ENCODE results near the gene NLRP9.
"Not testable (repeated sequence)": the region's sequence is repeated elsewhere in the genome, so short reads cannot be mapped to it uniquely, and the experiment has no call there.

Gene NLRP9

DNA sequence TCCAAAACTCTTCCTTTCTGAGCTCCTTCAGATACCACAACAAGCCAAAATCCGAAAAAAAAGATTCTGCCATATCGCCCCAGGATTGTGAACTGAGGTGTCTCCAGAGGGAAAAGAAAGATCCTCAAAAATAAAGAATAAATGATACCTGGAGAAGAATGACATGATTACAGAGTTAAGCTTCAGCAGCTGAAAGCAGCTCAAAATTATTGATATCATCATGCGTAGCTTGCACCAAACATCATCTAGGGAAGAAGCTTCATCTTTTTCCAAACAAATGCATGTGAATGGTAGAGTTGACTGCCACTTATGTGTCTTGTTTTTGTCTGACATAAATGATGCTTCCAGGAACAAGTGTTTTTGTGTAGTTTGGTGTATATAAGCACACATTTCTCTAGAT is at the start of gene NLRP9:
TSS of gene NLRP9 (minus strand) at position 101 of the 400 bp plus-strand sequence. CDS start at position 73, 28 bp downstream.
- no peak within 1 kb of the TSS for H3K4me2 ChIP-seq
- H3K27me3 ChIP-seq: no peaks in the 10 kb centered on the region
- TF ChIP-seq Cebpa-rat (IDR thresholded peaks at IDR 0.05): no peak
- H3K27ac ChIP-seq: no peak within 1 kb of the TSS
- H3K4me3 ChIP-seq: no peak within 1 kb of the TSS
- H4K20me1 ChIP-seq: no peaks in the 10 kb centered on the region
- H3K9me3 ChIP-seq: no peaks in the 10 kb centered on the region
- H3K9ac ChIP-seq: no peak within 1 kb of the TSS
- H3K4me1 ChIP-seq: no peaks in the 10 kb centered on the region
- no peaks in the 10 kb centered on the region for H3K36me3 ChIP-seq

DNA sequence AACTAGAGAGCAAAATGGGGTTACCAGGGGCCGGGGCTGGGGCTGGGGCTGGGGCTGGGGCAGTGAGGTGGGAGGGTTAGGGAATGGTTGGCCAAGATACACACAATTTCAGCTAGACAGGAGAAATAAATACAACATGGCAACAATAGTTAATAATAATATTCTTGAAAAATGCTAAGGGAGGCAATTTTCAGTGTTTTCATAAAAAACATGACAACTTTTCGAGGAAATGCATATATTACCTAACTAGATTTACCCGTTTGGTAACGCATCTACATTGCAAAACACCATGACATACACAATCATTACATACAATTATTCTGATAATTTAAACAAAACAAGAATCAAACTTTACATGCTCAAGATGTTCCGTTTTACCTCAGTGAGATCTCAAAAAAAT is 42.9 kb upstream of the NLRP9 start:
- no peaks in the 10 kb centered on the region for H3K36me3 ChIP-seq
- H3K4me2 ChIP-seq: no peak overlapping the region
- no peaks in the 10 kb centered on the region for H3K4me1 ChIP-seq
- no peak for TF ChIP-seq Cebpa-rat (IDR thresholded peaks at IDR 0.05)
- H4K20me1 ChIP-seq: no peaks in the 10 kb centered on the region
- no peaks in the 10 kb centered on the region for H3K27me3 ChIP-seq
- no peak overlapping the region for H3K4me3 ChIP-seq
- no peak overlapping the region for H3K9ac ChIP-seq
- no peak overlapping the region for H3K27ac ChIP-seq
- no peaks in the 10 kb centered on the region for H3K9me3 ChIP-seq

DNA sequence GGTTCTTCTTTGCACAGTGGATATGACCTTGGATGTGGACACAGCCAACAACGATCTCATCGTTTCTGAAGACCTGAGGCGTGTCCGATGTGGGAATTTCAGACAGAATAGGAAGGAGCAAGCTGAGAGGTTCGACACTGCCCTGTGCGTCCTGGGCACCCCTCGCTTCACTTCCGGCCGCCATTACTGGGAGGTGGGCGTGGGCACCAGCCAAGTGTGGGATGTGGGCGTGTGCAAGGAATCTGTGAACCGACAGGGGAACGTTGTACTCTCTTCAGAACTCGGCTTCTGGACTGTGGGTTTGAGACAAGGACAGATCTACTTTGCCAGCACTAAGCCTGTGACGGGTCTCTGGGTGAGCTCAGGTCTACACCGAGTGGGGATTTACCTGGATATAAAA is 40.1 kb upstream of the NLRP9 start:
- TF ChIP-seq Cebpa-rat (IDR thresholded peaks at IDR 0.05): no peak
- Histone ChIP-seq H3K4me3 (no peak overlapping the region), H3K4me1 (no peaks in the 10 kb centered on the region), H3K9me3 (no peaks in the 10 kb centered on the region), H3K9ac (no peak overlapping the region), H3K27ac (no peak overlapping the region), H4K20me1 (no peaks in the 10 kb centered on the region), H3K27me3 (no peaks in the 10 kb centered on the region), H3K4me2 (no peak overlapping the region), H3K36me3 (no peaks in the 10 kb centered on the region)

DNA sequence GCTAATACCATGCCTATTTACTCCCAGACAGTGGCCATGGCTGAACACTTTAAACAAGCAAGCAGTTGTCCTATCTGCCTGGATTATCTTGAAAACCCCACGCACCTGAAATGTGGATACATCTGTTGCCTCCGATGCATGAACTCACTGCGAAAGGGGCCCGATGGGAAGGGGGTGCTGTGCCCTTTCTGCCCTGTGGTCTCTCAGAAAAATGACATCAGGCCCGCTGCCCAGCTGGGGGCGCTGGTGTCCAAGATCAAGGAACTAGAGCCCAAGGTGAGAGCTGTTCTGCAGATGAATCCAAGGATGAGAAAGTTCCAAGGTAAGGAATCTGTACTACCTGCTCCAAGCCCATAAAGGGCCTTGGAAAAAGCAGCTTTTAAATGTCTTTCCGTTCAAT is 39.3 kb upstream of the NLRP9 start:
- Histone ChIP-seq H3K27me3 (no peaks in the 10 kb centered on the region), H3K9ac (no peak overlapping the region), H3K36me3 (no peaks in the 10 kb centered on the region), H3K4me3 (no peak overlapping the region), H3K4me2 (no peak overlapping the region), H3K4me1 (no peaks in the 10 kb centered on the region), H4K20me1 (no peaks in the 10 kb centered on the region), H3K9me3 (no peaks in the 10 kb centered on the region), H3K27ac (no peak overlapping the region)
- no peak for TF ChIP-seq Cebpa-rat (IDR thresholded peaks at IDR 0.05)

DNA sequence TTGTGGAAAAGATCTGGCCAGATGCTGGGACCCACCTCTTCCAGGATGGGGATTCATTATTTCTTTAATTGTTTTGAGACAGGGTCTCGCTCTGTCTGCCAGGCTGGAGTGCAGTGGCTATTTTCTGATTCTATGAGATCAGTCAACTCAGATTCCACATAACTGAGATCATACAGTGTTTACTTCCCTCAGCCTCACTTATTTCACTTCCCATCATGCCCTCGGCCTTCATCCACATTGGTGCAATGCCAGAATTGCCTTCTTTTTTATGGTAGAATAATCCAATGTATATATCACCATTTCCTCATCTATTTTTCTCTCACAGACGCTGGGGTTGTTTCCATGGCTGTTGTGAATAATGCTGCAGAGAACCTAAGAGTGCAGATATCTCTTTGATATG is 31.4 kb upstream of the NLRP9 start:
- not testable (repeated sequence) for H3K36me3 ChIP-seq, H4K20me1 ChIP-seq, H3K27ac ChIP-seq, H3K4me1 ChIP-seq, H3K4me3 ChIP-seq, H3K9me3 ChIP-seq, H3K9ac ChIP-seq, H3K27me3 ChIP-seq, H3K4me2 ChIP-seq

DNA sequence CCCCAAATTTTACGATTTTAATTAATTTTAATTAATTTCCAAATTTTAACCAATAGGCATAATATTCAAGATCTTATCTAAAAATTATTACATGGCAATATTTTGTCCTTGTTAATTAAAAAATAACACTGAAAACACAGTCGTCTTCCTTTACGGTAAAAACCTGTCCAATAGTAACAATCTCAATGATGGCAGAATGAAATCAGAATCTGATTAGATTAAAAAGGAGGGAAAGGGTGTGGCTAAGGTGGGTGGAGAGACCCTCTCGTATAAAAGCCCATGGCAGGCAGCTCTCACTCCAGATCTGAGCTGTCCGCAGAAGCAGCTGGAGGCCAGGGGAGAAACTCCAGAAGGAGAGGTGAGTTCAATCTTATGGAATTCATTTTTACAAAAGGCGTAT is 30.6 kb upstream of the NLRP9 start, which contains the start of gene RFPL4AL1:
TSS of gene RFPL4AL1 (plus strand) at position 301 of the 400 bp plus-strand sequence. CDS start 2,687 bp downstream, outside the sequence.
- H3K36me3 ChIP-seq, H3K4me2 ChIP-seq, H3K4me3 ChIP-seq, H3K27me3 ChIP-seq, H3K27ac ChIP-seq, H3K9ac ChIP-seq, H3K9me3 ChIP-seq, H3K4me1 ChIP-seq, H4K20me1 ChIP-seq: not testable (repeated sequence)

DNA sequence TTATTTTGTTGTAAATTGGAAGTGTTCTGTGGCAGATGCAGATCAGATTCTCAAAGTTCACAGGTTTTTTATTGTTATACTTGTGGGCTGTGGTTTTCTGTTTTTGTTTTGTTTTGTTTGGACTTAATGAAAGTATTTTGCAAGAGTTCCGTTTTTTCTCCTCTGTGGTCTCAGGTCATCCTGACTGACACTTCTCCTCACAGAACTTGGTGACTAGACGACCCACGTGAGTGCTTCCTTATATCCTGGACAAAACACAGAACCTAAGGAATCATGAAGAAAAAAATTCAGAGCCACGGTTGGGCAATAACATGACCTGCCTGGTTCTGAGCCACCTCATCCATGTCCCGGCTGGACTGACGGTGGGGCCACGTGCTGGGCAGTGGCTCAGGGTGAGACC is 28.3 kb upstream of the NLRP9 start:
- Histone ChIP-seq H3K4me3 (no peak overlapping the region), H3K4me2 (no peak overlapping the region), H4K20me1 (no peaks in the 10 kb centered on the region), H3K9me3 (no peaks in the 10 kb centered on the region), H3K9ac (no peak overlapping the region), H3K27ac (no peak overlapping the region), H3K27me3 (no peaks in the 10 kb centered on the region), H3K36me3 (no peaks in the 10 kb centered on the region), H3K4me1 (no peaks in the 10 kb centered on the region)
- TF ChIP-seq Cebpa-rat (IDR thresholded peaks at IDR 0.05): no peak

DNA sequence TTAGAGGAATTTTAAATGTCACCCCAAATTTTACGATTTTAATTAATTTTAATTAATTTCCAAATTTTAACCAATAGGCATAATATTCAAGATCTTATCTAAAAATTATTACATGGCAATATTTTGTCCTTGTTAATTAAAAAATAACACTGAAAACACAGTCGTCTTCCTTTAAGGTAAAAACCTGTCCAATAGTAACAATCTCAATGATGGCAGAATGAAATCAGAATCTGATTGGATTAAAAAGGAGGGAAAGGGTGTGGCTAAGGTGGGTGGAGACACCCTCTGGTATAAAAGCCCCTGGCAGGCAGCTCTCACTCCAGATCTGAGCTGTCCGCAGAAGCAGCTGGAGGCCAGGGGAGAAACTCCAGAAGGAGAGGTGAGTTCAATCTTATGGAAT is 20.6 kb upstream of the NLRP9 start, which contains the start of gene RFPL4A:
TSS of gene RFPL4A (plus strand) at position 301 of the 400 bp plus-strand sequence. CDS start 2,704 bp downstream, outside the sequence.
- H4K20me1 ChIP-seq, H3K4me2 ChIP-seq, H3K9me3 ChIP-seq, H3K27me3 ChIP-seq, H3K27ac ChIP-seq, H3K9ac ChIP-seq, H3K4me3 ChIP-seq, H3K36me3 ChIP-seq, H3K4me1 ChIP-seq: not testable (repeated sequence)

DNA sequence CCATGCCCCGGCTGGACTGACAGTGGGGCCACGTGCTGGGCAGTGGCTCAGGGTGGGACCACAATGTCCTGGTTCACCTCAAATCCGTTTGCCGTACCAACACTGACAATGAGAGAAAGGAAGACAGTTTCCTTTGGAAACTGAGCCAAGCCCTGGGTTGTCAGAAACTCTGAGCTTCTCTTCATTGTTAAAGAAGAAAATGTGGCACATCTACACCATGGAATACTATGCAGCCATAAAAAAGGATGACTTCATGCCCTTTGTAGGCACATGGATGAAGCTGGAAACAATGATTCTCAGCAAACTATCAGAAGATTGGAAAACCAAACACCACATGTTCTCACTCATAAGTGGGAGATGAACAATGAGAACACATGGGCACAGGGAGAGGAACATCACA is 18.6 kb upstream of the NLRP9 start:
- H3K27ac ChIP-seq, H3K4me1 ChIP-seq, H4K20me1 ChIP-seq, H3K4me3 ChIP-seq, H3K36me3 ChIP-seq, H3K27me3 ChIP-seq, H3K9me3 ChIP-seq, H3K9ac ChIP-seq, H3K4me2 ChIP-seq: not testable (repeated sequence)

DNA sequence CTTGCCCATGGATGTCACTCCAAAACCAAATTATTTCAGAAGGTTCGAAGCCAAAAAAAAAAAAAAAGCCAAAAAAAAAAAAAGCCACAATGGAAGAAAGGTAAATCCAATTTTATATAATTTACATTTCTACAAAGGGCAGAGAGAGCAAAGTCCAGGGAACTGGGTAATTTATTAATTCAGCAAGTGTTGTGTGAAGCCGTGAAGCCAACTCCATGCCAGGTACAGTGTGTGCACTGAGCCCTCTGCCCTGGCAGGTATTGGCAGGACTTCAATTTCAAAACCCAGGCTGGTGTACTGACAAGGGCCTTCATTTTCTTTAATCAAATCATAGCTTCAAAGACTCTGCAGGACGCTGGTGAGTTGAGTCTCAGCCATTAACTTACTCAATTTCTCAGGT is 15.2 kb upstream of the NLRP9 start:
- Histone ChIP-seq H3K36me3 (no peaks in the 10 kb centered on the region), H3K4me2 (no peak overlapping the region), H3K4me3 (no peak overlapping the region), H3K27ac (no peak overlapping the region), H3K27me3 (no peaks in the 10 kb centered on the region), H4K20me1 (no peaks in the 10 kb centered on the region), H3K4me1 (no peaks in the 10 kb centered on the region), H3K9me3 (no peaks in the 10 kb centered on the region), H3K9ac (no peak overlapping the region)
- no peak for TF ChIP-seq Cebpa-rat (IDR thresholded peaks at IDR 0.05)

DNA sequence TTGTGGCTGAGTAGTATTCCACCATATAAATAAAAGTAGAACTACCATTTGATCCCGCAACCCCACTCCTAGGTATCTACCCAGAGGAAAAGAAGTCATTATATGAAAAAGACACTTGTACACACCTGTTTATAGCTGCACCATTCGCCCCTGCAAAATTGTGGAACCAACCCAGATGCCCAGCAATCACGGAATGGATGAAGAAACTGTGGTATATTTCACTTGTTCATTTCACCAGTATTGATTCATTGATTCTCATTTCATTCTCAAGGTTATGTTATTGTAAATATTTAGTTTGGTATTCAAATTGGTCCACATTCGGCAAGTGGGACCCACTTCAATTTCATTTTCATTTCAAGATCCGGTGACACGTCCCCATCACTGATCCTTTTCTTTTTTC is 12.5 kb upstream of the NLRP9 start:
- Histone ChIP-seq H3K4me1 (no peaks in the 10 kb centered on the region), H3K36me3 (no peaks in the 10 kb centered on the region), H4K20me1 (no peaks in the 10 kb centered on the region), H3K27ac (no peak overlapping the region), H3K9ac (no peak overlapping the region), H3K9me3 (no peaks in the 10 kb centered on the region), H3K4me3 (no peak overlapping the region), H3K4me2 (no peak overlapping the region), H3K27me3 (no peaks in the 10 kb centered on the region)
- no peak for TF ChIP-seq Cebpa-rat (IDR thresholded peaks at IDR 0.05)

DNA sequence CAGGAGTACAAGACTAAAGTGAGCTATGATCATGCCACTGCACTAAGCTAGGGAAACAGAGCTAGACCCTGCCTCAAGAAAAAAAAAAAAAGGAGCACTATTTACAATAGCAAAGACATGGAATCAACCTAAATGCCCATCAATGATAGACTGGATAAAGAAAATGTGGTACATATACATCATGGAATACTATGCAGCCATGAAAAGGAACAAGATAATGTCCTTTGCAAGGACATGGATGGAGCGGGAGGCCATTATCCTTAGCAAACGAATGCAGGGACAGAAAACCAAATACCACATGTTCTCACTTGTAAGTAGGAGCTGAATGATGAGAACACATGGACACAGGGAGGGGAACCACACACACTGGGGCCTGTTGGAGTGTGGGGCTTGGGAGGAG is 7.8 kb downstream of the NLRP9 start:
- H3K27ac ChIP-seq, H4K20me1 ChIP-seq, H3K4me1 ChIP-seq, H3K36me3 ChIP-seq, H3K27me3 ChIP-seq, H3K4me2 ChIP-seq, H3K9ac ChIP-seq, H3K4me3 ChIP-seq: not testable (repeated sequence)
- peaks cover 12% of the 10 kb centered on the region for H3K9me3 ChIP-seq
